WTC11 (cell line): ENCODE results near the gene FAM204A. TPM values are rescaled to one million over a fixed set of nuclear protein-coding genes. Genes with fewer than 3 reads are reported as not detected.

ENCODE experiments used
- ATAC-seq: fragments of 200-7000 bp; cut with Tn5 transposase; 2 replicates; pipeline ENCODE4 v1.10.0; 2021; ENCODE audit warnings: mild to moderate bottlenecking, moderate library complexity
- CTCF ChIA-PET: fragments of 300-600 bp; sonication (Branson Sonifier 250); formaldehyde crosslinking; loops from one replicate; lab custom pipeline; 2021; ENCODE audit warnings: antibody characterized with exemption; lab: Charles Lee
- POLR2A ChIA-PET: fragments of 350-600 bp; sonication (Branson Sonifier 250); formaldehyde crosslinking; loops from one replicate; lab custom pipeline; 2021; ENCODE audit warnings: antibody characterized with exemption; lab: Charles Lee
- DNase-seq: peaks from one replicate; pipeline ENCODE4 v3.0.0; 2021; ENCODE audit warnings: low spot score
- H3K27ac Mint-ChIP-seq: 2 replicates; pipeline ENCODE4 v1.8.0; 2021; ENCODE audit warnings: mixed read lengths
- H3K27me3 Mint-ChIP-seq: 2 replicates; pipeline ENCODE4 v1.8.0; 2021; ENCODE audit warnings: low read depth, mild to moderate bottlenecking, moderate library complexity, mixed read lengths
- H3K36me3 Mint-ChIP-seq: 2 replicates; pipeline ENCODE4 v1.8.0; 2021; ENCODE audit warnings: mixed read lengths
- H3K4me1 Mint-ChIP-seq: 2 replicates; pipeline ENCODE4 v1.8.0; 2022; ENCODE audit warnings: mixed read lengths
- H3K4me3 Mint-ChIP-seq: 2 replicates; pipeline ENCODE4 v1.8.0; 2021; ENCODE audit warnings: mild to moderate bottlenecking, moderate library complexity, mixed read lengths
- H3K9me3 Mint-ChIP-seq: 2 replicates; pipeline ENCODE4 v1.8.0; 2021; ENCODE audit warnings: mixed read lengths
- AR ChIP-seq: fragments of 250-450 bp; sonication (Bioruptor Pico); IDR thresholded peaks from 2 replicates; pipeline ENCODE4 v1.9.0; 2021; ENCODE audit warnings: mild to moderate bottlenecking
- CBFB ChIP-seq: sonication (generic); formaldehyde crosslinking; IDR thresholded peaks from 2 replicates; pipeline ENCODE4 v1.8.1; 2022; ENCODE audit warnings: mild to moderate bottlenecking, low read depth, missing genetic modification reagents
- CDX4 ChIP-seq: fragments of 250-450 bp; sonication (Bioruptor Pico); IDR thresholded peaks from 2 replicates; pipeline ENCODE4 v1.9.0; 2021; ENCODE audit warnings: moderate library complexity, mild to moderate bottlenecking, inconsistent platforms, borderline replicate concordance
- E2F4 ChIP-seq: sonication (generic); formaldehyde crosslinking; IDR thresholded peaks from 2 replicates; pipeline ENCODE4 v1.8.1; 2022; ENCODE audit warnings: low read depth, mild to moderate bottlenecking, moderate library complexity, missing genetic modification reagents, borderline replicate concordance
- ERG ChIP-seq: fragments of 250-450 bp; sonication (Bioruptor Pico); IDR thresholded peaks from 2 replicates; pipeline ENCODE4 v1.8.0; 2021; ENCODE audit warnings: mild to moderate bottlenecking
- ETV6 ChIP-seq: sonication (generic); formaldehyde crosslinking; IDR thresholded peaks from 2 replicates; pipeline ENCODE4 v1.8.1; 2022; ENCODE audit warnings: mild to moderate bottlenecking, missing genetic modification reagents
- FOXJ3 ChIP-seq: sonication (generic); formaldehyde crosslinking; IDR thresholded peaks from 2 replicates; pipeline ENCODE4 v1.9.0; 2021; ENCODE audit warnings: missing genetic modification reagents, mild to moderate bottlenecking, borderline replicate concordance
- GTF2I ChIP-seq: fragments of 250-450 bp; sonication (Bioruptor Pico); conservative IDR thresholded peaks from 2 replicates; pipeline ENCODE4 v1.4.0; 2021; ENCODE audit warnings: mild to moderate bottlenecking
- HMGA2 ChIP-seq: fragments of 250-450 bp; sonication (Bioruptor Pico); IDR thresholded peaks from 2 replicates; pipeline ENCODE4 v1.4.0; 2021; ENCODE audit warnings: mild to moderate bottlenecking, moderate library complexity
- IRF1 ChIP-seq: sonication (generic); formaldehyde crosslinking; IDR thresholded peaks from 2 replicates; pipeline ENCODE4 v1.8.0; 2023; ENCODE audit warnings: missing genetic modification reagents
- JUN ChIP-seq: sonication (generic); formaldehyde crosslinking; IDR thresholded peaks from 2 replicates; pipeline ENCODE4 v1.8.0; 2023; ENCODE audit warnings: mild to moderate bottlenecking, missing genetic modification reagents
- MAX ChIP-seq: sonication (generic); formaldehyde crosslinking; IDR thresholded peaks from 2 replicates; pipeline ENCODE4 v1.8.0; 2022; ENCODE audit warnings: mild to moderate bottlenecking, missing genetic modification reagents
- MYBL2 ChIP-seq: sonication (generic); formaldehyde crosslinking; IDR thresholded peaks from 2 replicates; pipeline ENCODE4 v1.8.1; 2023; ENCODE audit warnings: mild to moderate bottlenecking, moderate library complexity, missing genetic modification reagents
- NR1H2 ChIP-seq: sonication (generic); formaldehyde crosslinking; IDR thresholded peaks from 2 replicates; pipeline ENCODE4 v1.9.0; 2021; ENCODE audit warnings: mild to moderate bottlenecking, moderate library complexity, missing genetic modification reagents
- NR3C1 ChIP-seq: sonication (generic); formaldehyde crosslinking; conservative IDR thresholded peaks from 2 replicates; pipeline ENCODE4 v1.8.1; 2023; ENCODE audit warnings: low read depth, mild to moderate bottlenecking, missing genetic modification reagents
- PREB ChIP-seq: sonication (generic); formaldehyde crosslinking; IDR thresholded peaks from 2 replicates; pipeline ENCODE4 v1.8.1; 2022; ENCODE audit warnings: mild to moderate bottlenecking, missing genetic modification reagents, moderate library complexity, borderline replicate concordance
- RELA ChIP-seq: sonication (generic); formaldehyde crosslinking; IDR thresholded peaks from 2 replicates; pipeline ENCODE4 v1.8.1; 2022; ENCODE audit warnings: missing genetic modification reagents, mild to moderate bottlenecking, borderline replicate concordance
- SMAD4 ChIP-seq: sonication (generic); formaldehyde crosslinking; IDR thresholded peaks from 2 replicates; pipeline ENCODE4 v1.8.0; 2022; ENCODE audit warnings: mild to moderate bottlenecking, missing genetic modification reagents
- TCF7 ChIP-seq: sonication (generic); formaldehyde crosslinking; IDR thresholded peaks from 2 replicates; pipeline ENCODE4 v1.8.0; 2022; ENCODE audit warnings: mild to moderate bottlenecking, low read depth, missing genetic modification reagents, moderate library complexity
- TP53 ChIP-seq: sonication (generic); formaldehyde crosslinking; IDR thresholded peaks from 2 replicates; pipeline ENCODE4 v1.8.1; 2023; ENCODE audit warnings: mild to moderate bottlenecking, missing genetic modification reagents
- USF1 ChIP-seq: sonication (generic); formaldehyde crosslinking; IDR thresholded peaks from 2 replicates; pipeline ENCODE4 v1.8.0; 2022; ENCODE audit warnings: mild to moderate bottlenecking, missing genetic modification reagents
- ZNF121 ChIP-seq: sonication (generic); formaldehyde crosslinking; IDR thresholded peaks from 2 replicates; pipeline ENCODE4 v1.8.0; 2023; ENCODE audit warnings: missing genetic modification reagents
- ZNF423 ChIP-seq: fragments of 250-450 bp; sonication (Bioruptor Pico); IDR thresholded peaks from 2 replicates; pipeline ENCODE4 v2.1.2; 2022; ENCODE audit warnings: mild to moderate bottlenecking, moderate library complexity
- ZSCAN18 ChIP-seq: fragments of 250-450 bp; sonication (Bioruptor Pico); IDR thresholded peaks from 2 replicates; pipeline ENCODE4 v2.1.2; 2022; ENCODE audit warnings: mild to moderate bottlenecking, moderate library complexity
- total RNA-seq: library from RNA; stranded (reverse); gene quantifications from 3 replicates; pipeline ENCODE4 v1.2.3, GENCODE V29; 2021

Gene FAM204A
- total RNA-seq, 1 experiment from 2014 or later = 33.3 TPM

- H3K36me3 Mint-ChIP-seq = no peaks in the 10 kb centered on the region
- no peaks in the 10 kb centered on the region for H3K27me3 Mint-ChIP-seq
- DNase-seq (no peak), ATAC-seq (no peak)
- TF ChIP-seq HMGA2 (CRISPR knock-in tag) (no peak), ERG (no peak), ZNF121 (CRISPR knock-in tag) (no peak), RELA (CRISPR knock-in tag) (no peak), NR3C1 (CRISPR knock-in tag) (no peak), ETV6 (CRISPR knock-in tag) (no peak), E2F4 (CRISPR knock-in tag) (no peak), GTF2I (CRISPR knock-in tag) (no peak), FOXJ3 (no peak), MYBL2 (CRISPR knock-in tag) (no peak), AR (CRISPR knock-in tag) (no peak), CBFB (no peak), SMAD4 (CRISPR knock-in tag) (no peak), TP53 (CRISPR knock-in tag) (no peak)
- H3K4me1 Mint-ChIP-seq = no peaks in the 10 kb centered on the region
- H3K4me3 Mint-ChIP-seq = no peak overlapping the region
- CTCF ChIA-PET = no interaction called here
- no peak overlapping the region for H3K27ac Mint-ChIP-seq
- no peaks in the 10 kb centered on the region for H3K9me3 Mint-ChIP-seq
- POLR2A ChIA-PET = no interaction called here
Measured at GRCh38 chr10:118357841-118358240, 15.7 kb upstream of the FAM204A start.

- no peak for ATAC-seq
- Mint-ChIP-seq H3K27ac (no peak overlapping the region), H3K4me3 (no peak overlapping the region), H3K4me1 (no peaks in the 10 kb centered on the region), H3K27me3 (no peaks in the 10 kb centered on the region), H3K36me3 (no peaks in the 10 kb centered on the region), H3K9me3 (no peaks in the 10 kb centered on the region)
- POLR2A ChIA-PET = no interaction called here
- DNase-seq = no peak
- no peak for TF ChIP-seq ETV6 (CRISPR knock-in tag)
- no peak for TF ChIP-seq ZNF121 (CRISPR knock-in tag)
- no peak for TF ChIP-seq PREB (CRISPR knock-in tag)
- no peak for TF ChIP-seq MAX (CRISPR knock-in tag)
- CTCF ChIA-PET = no interaction called here
Measured at GRCh38 chr10:118356628-118357027, 14.5 kb upstream of the FAM204A start.

GRCh38 chr10:118355234-118355633, 13.1 kb upstream of the FAM204A start:
- ATAC-seq = no peak
- Mint-ChIP-seq H3K27me3 (no peaks in the 10 kb centered on the region), H3K4me3 (no peak overlapping the region), H3K36me3 (no peaks in the 10 kb centered on the region), H3K27ac (no peak overlapping the region), H3K4me1 (no peaks in the 10 kb centered on the region), H3K9me3 (no peaks in the 10 kb centered on the region)
- ChIA-PET CTCF (no interaction called here), POLR2A (no interaction called here)
- DNase-seq = no peak
- no peak for TF ChIP-seq NR1H2 (CRISPR knock-in tag)
- TF ChIP-seq USF1 = no peak
- TF ChIP-seq CDX4 (CRISPR knock-in tag) = no peak
- no peak for TF ChIP-seq TCF7 (CRISPR knock-in tag)
- TF ChIP-seq HMGA2 (CRISPR knock-in tag) = no peak
- no peak for TF ChIP-seq ZNF423
- no peak for TF ChIP-seq JUN (CRISPR knock-in tag)
- TF ChIP-seq ZSCAN18 (CRISPR knock-in tag) = no peak
- TF ChIP-seq IRF1 = no peak
